H54 (cell line): ENCODE data around the gene CRYZL1.

Experiments used
- DNase-seq: peaks from one replicate; pipeline ENCODE4 v3.0.0; 2011; ENCODE audit warnings: low spot score, mixed read lengths; ENCODE audit not compliant: insufficient read length
- FAIRE-seq: peaks from 3 replicates; lab custom pipeline; 2011; peaks lifted over from hg19 to GRCh38; lab: Jason Lieb, UNC
- POLR2A ChIP-seq: IDR thresholded peaks from 2 replicates; pipeline ENCODE4 v1.6.1; 2011; ENCODE audit warnings: low read depth, mild to moderate bottlenecking, low read length

The CRYZL1 gene

DNA sequence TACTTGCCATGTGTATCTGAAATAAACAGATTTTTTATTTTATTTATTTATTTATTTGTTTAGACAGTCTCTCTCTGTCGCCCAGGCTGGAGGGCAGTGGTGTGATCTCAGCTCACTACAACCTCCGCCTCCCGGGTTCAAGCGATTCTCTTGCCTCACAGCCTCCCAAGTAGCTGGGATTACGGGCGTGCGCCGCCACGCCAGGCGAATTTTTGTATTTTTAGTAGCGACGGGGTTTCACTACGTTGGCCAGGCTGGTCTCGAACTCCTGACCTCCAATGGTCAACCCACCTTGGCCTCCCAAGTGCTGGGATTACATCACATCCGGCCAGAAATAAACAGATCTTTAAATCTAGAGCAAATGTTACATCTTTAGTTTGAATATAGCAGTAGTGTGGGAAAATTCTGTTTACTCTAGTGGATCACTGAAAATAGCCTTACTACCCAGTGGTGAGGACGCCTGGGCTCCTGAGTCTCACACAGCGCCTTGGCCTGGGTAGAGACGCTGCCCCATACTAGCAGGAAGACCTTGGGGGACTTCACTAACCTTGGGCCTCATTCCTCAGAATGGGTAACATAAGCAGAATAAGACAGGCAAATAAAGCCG lies 100.3 kb downstream of the CRYZL1 start:
- TF ChIP-seq POLR2A, result no peak
- DNase-seq (no peak), FAIRE-seq (no peak)

DNA sequence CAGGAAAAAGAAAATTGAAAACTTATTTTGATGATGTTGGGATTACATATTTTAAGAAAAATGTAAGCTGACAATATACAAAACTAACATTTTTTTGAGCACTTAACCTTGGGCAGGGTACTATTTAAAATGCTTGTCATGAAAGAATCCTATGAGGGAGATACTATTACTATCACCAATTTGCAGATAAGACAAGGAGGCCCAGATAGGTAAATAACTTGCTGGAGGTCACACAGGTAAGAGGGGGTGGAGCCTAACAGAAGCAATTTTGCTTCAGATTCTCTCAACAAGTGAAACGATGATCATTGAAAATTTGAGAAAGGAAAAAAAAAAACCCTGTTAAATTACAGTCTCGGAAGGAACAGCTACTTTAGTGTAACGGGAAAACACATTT lies 100.8 kb downstream of the CRYZL1 start:
- DNase-seq (no peak), FAIRE-seq (no peak)
- TF ChIP-seq POLR2A, result no peak

DNA sequence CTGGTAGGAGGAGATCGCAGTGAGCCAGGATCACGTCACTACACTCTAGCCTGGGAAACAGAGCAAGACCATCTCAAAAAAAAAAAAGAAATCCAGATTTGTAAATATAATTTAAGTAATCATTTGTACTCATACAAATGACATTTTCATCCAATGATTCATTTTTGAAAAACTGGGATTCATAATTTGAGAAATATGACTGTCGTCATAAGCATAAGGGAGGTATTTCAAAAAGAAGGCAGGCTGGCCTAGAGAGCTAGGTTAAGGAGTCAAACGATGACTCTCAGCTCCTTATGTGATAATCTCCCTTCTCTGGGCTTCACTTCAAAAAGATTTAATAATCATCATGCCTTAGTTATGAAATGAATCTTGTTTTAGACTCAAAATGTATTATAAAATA lies 101.9 kb downstream of the CRYZL1 start:
- TF ChIP-seq POLR2A, result no peak
- DNase-seq (no peak), FAIRE-seq (no peak)
